Activated naive CD4-positive, alpha-beta T cell treated with Interleukin-2 at 50 U/mL for 16 hours (primary cell): ENCODE data around the gene DSG1.
"Not testable (repeated sequence)": the region's sequence is repeated elsewhere in the genome, so short reads cannot be mapped to it uniquely, and the experiment has no call there.

Experiments
- DNase-seq: peaks from one replicate; pipeline ENCODE4 v3.0.0-alpha.2; 2020

The DSG1 gene

GRCh38 chr18:31317860-31318259 is at the start of gene DSG1:
TSS of gene DSG1 (plus strand) at chr18:31318160. CDS start at chr18:31318301, 141 bp downstream.
- no peak for DNase-seq

- no peak for DNase-seq
These were observed 49.0 kb upstream of the DSG1 start for GRCh38 chr18:31268985-31269406.

- no peak for DNase-seq
These were observed 48.4 kb upstream of the DSG1 start for GRCh38 chr18:31269566-31269965.

GRCh38 chr18:31270578-31270977 is 47.4 kb upstream of the DSG1 start:
- no peak for DNase-seq

DNA sequence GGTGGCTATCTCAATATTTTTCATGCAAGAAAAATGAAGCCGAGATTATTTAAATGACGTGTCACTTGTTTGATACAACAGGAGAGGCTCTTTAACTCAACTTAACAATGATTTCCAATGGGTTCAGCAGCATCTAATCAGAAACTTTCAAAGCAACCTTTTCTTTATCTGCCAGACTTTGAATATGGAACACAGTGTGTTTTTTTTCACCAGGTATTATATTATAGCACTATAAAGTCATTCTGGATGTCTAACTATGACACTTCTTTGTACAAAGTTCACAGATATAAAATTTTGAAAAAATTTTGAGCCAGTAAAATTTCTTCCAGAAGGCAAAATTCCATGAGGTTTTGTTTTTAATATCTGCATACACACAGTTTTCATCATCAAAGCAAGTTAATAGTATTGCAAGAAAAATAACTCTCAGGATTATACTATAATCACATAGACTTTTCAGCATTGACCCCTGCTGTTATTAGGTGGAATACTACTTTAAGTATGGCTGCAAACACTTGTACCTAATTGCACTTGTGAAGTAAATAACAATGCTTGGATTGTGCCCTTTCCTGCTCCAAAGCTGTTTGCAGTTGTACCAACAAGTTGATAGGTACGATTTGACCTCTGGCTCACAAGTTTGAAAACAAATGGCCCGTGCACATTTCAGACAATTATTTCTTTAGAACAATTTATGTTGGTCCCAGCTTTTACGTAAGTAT is 44.0 kb upstream of the DSG1 start:
- no peak for DNase-seq

- no peak for DNase-seq
These were observed 43.0 kb upstream of the DSG1 start for GRCh38 chr18:31274931-31275330.

DNA sequence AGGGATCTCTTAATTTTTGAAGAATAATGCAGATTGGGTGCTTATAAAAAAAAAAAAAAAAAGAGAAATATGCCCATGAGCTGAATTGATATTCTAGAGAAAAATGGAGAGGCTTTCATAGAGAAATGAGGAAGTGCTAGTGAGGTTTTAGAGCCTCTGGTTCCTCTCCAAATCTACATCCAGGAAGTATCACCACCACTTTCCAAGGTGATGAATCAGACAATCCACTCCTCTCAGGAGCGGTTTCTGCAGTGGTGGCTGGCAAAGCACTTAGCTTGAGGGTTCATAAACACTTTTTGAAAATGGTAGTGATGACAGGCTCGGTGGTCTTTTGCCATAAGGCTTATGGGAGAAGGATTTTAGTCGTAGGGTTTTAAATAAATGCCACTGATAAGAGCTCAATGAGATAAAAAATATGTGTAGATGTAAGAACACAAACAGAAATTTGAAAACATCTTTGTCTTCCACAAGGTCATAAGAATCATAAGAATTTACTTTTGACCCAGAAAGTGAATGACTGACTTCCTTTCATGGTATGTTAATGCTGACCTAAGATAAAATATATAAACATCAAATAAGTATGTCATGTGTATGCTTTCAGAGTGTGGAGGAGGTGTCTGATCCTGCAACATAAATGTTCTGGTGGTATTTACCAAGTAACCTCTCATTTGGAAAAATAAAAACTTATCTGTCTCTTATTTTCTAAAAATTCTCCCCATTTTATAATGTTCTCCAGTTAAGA is 42.1 kb upstream of the DSG1 start:
- no peak for DNase-seq

- DNase-seq, result no peak
These were observed 39.3 kb upstream of the DSG1 start for GRCh38 chr18:31278609-31279071.

DNA sequence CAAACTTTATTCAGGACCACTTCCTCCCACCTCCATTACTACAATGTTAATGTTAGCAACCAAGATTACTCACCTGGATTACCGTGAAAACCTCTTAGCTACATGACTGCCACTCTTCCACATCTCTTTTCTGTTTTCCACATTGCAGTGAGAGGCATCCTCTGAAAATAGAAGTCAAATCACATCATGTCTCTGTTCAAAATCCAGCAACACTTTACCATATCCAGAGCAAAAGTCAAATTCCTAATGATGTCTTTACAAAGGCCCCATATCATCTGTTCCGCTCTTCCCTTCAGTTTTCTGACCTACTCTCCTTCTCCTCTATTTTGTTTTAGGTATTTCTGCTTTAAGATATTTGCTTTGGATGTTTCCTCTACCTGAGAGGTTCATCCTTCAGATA is 37.5 kb upstream of the DSG1 start:
- DNase-seq, result no peak

- no peak for DNase-seq
These were observed 36.5 kb upstream of the DSG1 start for GRCh38 chr18:31281437-31281836.

- not testable (repeated sequence) for DNase-seq
These were observed 28.5 kb upstream of the DSG1 start for GRCh38 chr18:31289446-31289845.

- DNase-seq, result no peak
These were observed 26.3 kb upstream of the DSG1 start for GRCh38 chr18:31291688-31292087.

DNA sequence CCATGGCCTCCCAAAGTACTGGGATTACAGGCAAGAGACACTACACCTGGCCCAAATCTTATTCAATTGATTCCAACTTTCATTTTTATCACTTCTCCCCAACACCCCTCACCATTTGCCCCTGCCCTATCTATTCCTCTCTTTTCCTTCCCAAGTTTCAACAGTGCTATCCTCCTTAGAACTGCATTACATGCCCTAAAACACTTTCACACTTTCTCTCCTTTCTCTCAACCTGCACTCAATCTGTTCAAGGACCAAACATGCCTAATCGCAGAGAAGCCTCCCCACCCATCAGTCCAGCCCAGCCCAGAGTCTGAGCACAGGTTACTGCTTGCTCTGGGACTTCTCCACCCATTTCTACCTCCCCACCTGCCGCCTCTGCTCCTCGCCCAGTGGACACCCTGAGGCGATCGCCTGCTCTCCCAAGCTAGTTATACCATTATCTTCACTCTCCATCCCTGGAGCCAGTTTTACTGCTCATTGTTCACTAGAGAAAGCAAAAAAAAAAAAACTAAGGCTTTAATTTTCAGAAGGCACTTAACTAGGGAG is 23.7 kb upstream of the DSG1 start:
- no peak for DNase-seq

DNA sequence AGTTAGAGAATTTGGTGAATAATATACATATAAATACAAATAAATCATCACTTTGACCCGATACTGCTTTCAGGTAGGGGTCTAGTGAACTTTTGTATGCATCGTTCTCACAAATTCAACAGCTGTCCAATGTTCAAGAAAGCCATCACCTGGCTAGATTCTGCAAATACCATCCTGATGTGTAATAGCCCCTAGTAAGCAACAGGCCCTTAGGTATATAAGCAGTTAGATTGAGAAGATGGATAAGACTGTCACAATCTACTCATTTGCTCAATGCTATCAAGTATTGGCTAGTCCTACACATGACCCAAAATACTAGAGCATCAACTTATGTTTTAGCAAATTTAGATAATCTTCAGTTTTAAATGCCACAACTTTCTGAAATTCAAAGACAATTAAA is 20.7 kb upstream of the DSG1 start:
- DNase-seq, result no peak

DNA sequence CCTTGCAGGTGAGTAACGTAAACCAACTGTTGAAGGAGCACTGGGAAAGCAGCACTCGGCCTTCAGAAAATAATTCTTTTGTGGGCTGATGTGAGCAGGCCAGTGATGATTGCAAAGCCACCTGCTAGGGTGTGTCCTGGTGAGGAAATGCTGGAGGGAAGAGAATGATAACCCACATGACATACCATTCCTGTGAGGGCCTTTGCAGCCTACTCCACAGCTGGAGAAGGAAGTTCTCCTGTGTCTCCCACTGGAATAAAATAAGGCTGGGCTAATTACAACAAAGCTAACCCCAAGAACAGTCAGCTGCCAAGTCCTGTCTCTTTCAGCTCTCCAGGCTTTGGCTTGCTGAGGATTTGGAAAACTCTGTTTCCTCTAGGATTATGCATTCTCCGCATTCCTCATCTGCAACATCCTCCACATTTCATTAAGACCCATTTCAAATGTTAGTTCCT is 16.7 kb upstream of the DSG1 start:
- no peak for DNase-seq

DNA sequence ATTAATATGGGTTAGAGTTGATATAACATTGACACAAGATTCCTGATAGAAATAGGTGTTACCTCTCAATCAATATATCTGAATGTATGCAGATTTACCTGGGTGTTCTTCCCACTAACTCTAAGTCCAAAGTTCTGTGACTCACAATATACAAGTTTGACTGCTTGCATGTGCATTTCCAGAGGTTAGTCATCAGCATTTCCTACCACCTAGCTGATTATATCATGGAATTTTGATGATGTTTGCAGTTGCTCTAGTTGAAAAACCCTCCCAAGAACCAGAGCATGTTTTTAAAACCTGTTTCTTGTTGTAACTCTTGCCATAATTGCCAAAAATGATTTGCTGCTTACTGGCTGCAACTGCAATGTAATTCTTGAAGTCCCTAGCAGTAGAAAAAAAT is 15.0 kb upstream of the DSG1 start:
- DNase-seq, result no peak

DNA sequence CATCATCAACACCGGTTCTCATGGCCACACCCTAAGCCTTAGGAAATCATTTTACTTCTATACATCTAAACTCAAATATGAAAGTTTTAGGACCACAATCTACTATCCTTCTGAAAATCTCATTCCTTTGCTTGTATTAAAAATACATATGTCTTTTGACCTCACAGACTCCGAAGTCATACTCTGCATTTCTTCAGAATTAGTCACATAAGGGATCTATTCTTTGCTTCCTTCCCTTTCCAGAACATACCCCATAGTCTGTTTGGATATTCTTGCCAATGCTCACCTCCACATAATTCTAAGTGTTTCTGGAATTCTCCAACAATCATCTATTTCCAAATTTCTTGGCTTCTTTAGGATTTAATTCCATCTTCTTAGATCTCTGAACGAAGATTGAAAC is 14.2 kb upstream of the DSG1 start:
- no peak for DNase-seq

GRCh38 chr18:31309115-31309514 is 8.8 kb upstream of the DSG1 start:
- DNase-seq, result no peak

GRCh38 chr18:31316974-31317373 is 986 bp upstream of the DSG1 start:
- no peak for DNase-seq

DNA sequence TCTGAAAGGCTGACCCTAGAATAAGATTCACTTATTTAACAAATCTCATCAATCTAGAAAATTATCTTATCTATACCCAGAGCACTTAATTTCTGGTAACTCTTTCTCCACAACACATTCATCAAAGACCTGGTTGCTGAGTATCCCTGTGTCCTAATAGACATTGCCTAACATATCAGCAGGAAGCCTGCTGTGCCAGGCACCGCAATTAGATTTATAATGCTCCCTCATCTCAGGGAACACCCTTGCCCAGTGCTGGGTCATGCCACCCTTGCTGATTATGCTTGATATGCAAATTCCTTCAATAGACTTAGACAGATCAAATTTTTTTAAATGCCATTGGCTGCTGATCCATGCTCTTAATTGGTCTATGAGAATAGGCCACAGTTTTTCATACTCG is 3.8 kb downstream of the DSG1 start:
- DNase-seq, result no peak

- no peak for DNase-seq
These were observed 7.1 kb downstream of the DSG1 start for GRCh38 chr18:31325051-31325450.

DNA sequence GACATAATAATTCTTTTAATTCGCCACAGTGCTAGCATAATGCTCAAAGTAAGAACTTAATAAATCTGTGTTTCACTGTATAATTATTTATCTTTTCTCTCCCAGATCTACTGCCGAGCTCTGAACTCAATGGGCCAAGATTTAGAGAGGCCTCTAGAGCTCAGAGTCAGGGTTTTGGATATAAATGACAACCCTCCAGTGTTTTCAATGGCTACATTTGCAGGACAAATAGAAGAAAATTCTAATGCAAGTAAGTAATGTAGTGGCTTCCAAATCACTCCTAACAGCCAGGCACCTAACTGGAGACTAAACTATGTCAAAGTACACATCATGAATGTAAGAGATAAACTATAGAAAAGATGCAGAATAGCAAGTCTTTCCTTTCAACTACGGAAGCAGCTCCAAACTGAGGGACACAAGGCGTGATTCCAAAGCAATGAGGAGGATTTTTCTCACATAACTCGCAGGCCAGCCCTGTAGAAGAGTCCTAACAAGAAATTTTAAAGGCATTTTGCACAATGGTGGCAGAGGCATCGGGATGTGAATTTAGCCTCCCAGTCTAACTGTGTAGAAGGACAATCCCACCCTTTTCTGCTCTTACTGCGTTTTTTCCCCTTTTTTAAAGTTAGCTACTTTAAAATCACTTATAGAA is 12.0 kb downstream of the DSG1 start:
- no peak for DNase-seq

DNA sequence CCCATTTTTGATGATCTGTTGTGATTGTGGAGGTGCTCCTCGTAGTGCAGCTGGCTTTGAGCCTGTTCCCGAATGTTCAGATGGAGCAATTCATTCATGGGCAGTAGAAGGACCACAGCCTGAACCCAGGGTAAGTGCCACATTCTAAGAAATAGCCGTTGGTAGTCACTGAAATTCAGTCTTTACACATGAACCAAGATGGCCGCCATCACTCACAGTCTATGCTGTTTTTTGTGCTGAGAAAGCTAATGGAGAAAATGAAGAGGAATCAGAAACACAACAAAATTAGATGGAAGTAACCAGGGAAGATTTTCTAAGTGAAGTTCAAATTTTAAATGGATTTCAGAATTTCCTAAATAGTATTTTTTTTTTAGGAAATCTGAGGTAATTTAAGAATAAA is 25.5 kb downstream of the DSG1 start:
- DNase-seq, result no peak

GRCh38 chr18:31353336-31353735 is 35.4 kb downstream of the DSG1 start:
- not testable (repeated sequence) for DNase-seq
